ENCODE data around the gene LAMA2. TPM values are rescaled to one million over a fixed set of nuclear protein-coding genes. Genes with fewer than 3 reads are reported as not detected.
A peak's percentile ranks its signal among the peaks of the same experiment; 100 is the strongest.

LAMA2 gene
- total RNA-seq, 1 experiment from 2014 or later: 0.28 TPM

DNA sequence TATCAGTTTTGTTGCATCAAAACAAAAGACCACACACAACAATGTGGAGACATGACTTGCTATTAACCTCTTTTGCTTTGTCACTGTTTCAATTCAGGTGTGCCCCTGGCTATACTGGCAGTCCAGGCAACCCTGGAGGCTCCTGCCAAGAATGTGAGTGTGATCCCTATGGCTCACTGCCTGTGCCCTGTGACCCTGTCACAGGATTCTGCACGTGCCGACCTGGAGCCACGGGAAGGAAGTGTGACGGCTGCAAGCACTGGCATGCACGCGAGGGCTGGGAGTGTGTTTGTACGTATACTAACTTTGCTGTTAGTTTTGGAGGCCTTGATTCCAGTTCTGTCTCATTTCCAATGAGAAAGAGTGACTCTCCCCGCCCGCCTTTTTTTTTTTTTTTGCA, 470.1 kb downstream of the LAMA2 start:
- Histone ChIP-seq H3K4me3 (ENCODE audit: low read depth in 2 of 2, low read length in 2 of 2) (no peak overlapping the region), H3K27ac (ENCODE audit: low read length) (peak overlapping the region; percentile 42; the same call in 1 of the 2 replicates), H3K36me3 (ENCODE audit: control insufficient read depth, insufficient read depth, low read length) (no peaks in the 10 kb centered on the region), H3K27me3 (ENCODE audit: control insufficient read depth, insufficient read depth, low read length) (no peaks in the 10 kb centered on the region), H3K9me3 (ENCODE audit: control insufficient read depth, insufficient read depth, low read depth, low read length) (no peaks in the 10 kb centered on the region), H3K4me1 (ENCODE audit: control insufficient read depth, insufficient read depth, low read length) (peaks cover 5% of the 10 kb centered on the region; the same call in 1 of the 2 replicates)
- no peak for TF ChIP-seq SIN3A (IDR thresholded peaks at IDR 0.05; ENCODE audit: borderline replicate concordance, insufficient read depth, low read depth, low read length)
- TF ChIP-seq POLR2AphosphoS5 (IDR thresholded peaks at IDR 0.05; ENCODE audit: low read depth, low read length): no peak
- TF ChIP-seq TCF7L2 (IDR thresholded peaks at IDR 0.05; ENCODE audit: low read depth, low read length): no peak
- TF ChIP-seq CTCF (IDR thresholded peaks at IDR 0.05): no peak
- ChIA-PET POLR2A (no interaction called here), CTCF (interaction anchor here (0.7 kb wide), 1 partner anchor 26 kb away, joined by 6 read pairs; no protein-coding TSS in a partner anchor)
- BruUV-seq (replicated peaks): no TSS peak
- in situ Hi-C loops (cut with HindIII; ENCODE audit: low pct_unique_long_range_greater_than_20kb, low sequenced_read_pairs): no loop called here
- ATAC-seq: peak; percentile 58
- intact Hi-C loops (cut with micrococcal nuclease; ENCODE audit: unreplicated experiment): no loop called here
- no peak for DNase-seq (ENCODE audit: low read depth, low spot score)

GRCh38 chr6:129356129-129356528, 473.2 kb downstream of the LAMA2 start:
- H3K4me3 ChIP-seq (ENCODE audit: low read depth in 2 of 2, low read length in 2 of 2): no peak overlapping the region
- H3K27ac ChIP-seq (ENCODE audit: low read length): peak overlapping the region; percentile 68; the same call in 1 of the 2 replicates
- ChIA-PET CTCF (no interaction called here), POLR2A (no interaction called here)
- BruUV-seq (replicated peaks): no TSS peak
- in situ Hi-C loops (cut with HindIII; ENCODE audit: low pct_unique_long_range_greater_than_20kb, low sequenced_read_pairs): no loop called here
- no peaks in the 10 kb centered on the region for H3K27me3 ChIP-seq (ENCODE audit: control insufficient read depth, insufficient read depth, low read length)
- DNase-seq (ENCODE audit: low read depth, low spot score) (no peak), ATAC-seq (no peak)
- no peak for TF ChIP-seq POLR2AphosphoS5 (IDR thresholded peaks at IDR 0.05; ENCODE audit: low read depth, low read length)
- TF ChIP-seq SIN3A (IDR thresholded peaks at IDR 0.05; ENCODE audit: borderline replicate concordance, insufficient read depth, low read depth, low read length): no peak
- TF ChIP-seq, protein P1, sequence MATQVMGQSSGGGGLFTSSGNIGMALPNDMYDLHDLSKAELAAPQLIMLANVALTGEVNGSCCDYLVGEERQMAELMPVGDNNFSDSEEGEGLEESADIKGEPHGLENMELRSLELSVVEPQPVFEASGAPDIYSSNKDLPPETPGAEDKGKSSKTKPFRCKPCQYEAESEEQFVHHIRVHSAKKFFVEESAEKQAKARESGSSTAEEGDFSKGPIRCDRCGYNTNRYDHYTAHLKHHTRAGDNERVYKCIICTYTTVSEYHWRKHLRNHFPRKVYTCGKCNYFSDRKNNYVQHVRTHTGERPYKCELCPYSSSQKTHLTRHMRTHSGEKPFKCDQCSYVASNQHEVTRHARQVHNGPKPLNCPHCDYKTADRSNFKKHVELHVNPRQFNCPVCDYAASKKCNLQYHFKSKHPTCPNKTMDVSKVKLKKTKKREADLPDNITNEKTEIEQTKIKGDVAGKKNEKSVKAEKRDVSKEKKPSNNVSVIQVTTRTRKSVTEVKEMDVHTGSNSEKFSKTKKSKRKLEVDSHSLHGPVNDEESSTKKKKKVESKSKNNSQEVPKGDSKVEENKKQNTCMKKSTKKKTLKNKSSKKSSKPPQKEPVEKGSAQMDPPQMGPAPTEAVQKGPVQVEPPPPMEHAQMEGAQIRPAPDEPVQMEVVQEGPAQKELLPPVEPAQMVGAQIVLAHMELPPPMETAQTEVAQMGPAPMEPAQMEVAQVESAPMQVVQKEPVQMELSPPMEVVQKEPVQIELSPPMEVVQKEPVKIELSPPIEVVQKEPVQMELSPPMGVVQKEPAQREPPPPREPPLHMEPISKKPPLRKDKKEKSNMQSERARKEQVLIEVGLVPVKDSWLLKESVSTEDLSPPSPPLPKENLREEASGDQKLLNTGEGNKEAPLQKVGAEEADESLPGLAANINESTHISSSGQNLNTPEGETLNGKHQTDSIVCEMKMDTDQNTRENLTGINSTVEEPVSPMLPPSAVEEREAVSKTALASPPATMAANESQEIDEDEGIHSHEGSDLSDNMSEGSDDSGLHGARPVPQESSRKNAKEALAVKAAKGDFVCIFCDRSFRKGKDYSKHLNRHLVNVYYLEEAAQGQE (IDR thresholded peaks at IDR 0.05; ENCODE audit: insufficient read depth in 1 of 2, low read depth in 2 of 2, low read length in 1 of 2): no peak
- no peak for TF ChIP-seq CTCF (IDR thresholded peaks at IDR 0.05)
- TF ChIP-seq TCF7L2 (IDR thresholded peaks at IDR 0.05; ENCODE audit: low read depth, low read length): no peak
- peaks cover 5% of the 10 kb centered on the region; the same call in 1 of the 2 replicates for H3K4me1 ChIP-seq (ENCODE audit: control insufficient read depth, insufficient read depth, low read length)
- no peaks in the 10 kb centered on the region for H3K36me3 ChIP-seq (ENCODE audit: control insufficient read depth, insufficient read depth, low read length)
- H3K9me3 ChIP-seq (ENCODE audit: control insufficient read depth, insufficient read depth, low read depth, low read length): no peaks in the 10 kb centered on the region
- intact Hi-C loops (cut with micrococcal nuclease; ENCODE audit: unreplicated experiment): no loop called here
